ENCODE measurements around the gene ZNF138.

Gene ZNF138

GRCh38 chr7:64876792-64877713 lies 82.8 kb downstream of the ZNF138 start:
- no peak for DNase-seq

DNA sequence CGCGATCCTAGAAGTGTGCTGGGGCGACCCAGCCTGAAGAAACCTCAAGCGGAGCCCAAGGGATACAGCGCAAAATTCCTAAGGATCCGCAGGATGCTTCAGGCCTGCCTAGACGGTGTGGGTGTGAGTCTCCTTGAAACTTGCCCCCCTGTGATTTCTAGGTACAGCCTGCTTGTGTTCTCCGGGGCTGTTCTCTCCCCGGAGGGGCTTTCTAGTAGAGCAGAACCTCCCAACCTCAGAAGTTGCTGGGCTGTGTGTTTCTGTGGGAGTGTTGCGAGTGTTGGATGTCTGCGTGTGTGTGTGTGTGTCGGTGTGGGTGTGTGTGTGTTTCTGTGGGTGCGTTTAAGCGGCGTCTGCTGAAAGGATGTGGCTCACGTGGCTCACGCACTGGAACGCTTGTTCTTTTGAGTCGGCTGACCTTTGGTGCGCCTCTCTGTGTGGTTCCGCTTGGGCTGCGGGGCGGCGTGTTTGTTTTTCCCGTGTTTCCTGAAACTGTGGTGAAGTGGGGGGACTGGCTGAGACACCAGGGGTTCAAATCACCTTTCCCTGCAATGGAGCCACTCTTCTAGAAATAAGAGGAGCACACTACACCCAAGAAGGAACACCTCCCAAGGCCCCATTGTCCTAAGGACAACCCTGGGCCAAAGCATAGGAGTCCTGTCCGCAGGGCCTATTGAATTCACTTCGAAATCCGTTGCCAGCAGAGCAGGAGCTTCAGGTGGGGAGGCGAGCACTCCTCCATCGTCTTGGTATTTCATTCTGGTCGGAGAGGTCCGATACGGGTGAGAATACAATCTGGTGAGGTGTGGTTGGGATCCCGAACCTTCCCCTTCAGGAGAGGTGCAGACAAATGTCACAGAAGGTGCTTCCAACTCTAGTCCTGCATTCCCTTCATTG lies 83.7 kb downstream of the ZNF138 start:
- no peak for DNase-seq

DNA sequence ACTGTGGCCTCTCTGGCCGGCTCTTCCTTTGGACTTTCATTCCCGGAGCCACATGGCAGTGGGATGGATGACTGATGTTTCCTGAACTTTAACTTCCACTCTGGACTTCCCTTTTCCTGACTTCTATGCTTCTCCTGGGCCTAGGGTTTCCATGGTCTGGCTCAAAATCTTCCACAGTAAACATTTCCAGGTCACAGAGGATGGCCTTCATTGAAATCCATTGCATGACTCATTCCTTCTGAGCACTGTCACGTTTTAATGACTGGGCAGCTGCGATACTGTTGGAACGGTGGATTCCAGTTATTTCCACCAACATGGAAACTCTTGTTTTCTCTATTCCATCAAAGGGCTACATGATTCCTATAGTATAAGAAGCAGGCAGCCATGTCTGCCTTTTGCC lies 84.5 kb downstream of the ZNF138 start:
- no peak for DNase-seq

GRCh38 chr7:64879086-64879730 lies 85.0 kb downstream of the ZNF138 start:
- no peak for DNase-seq

DNA sequence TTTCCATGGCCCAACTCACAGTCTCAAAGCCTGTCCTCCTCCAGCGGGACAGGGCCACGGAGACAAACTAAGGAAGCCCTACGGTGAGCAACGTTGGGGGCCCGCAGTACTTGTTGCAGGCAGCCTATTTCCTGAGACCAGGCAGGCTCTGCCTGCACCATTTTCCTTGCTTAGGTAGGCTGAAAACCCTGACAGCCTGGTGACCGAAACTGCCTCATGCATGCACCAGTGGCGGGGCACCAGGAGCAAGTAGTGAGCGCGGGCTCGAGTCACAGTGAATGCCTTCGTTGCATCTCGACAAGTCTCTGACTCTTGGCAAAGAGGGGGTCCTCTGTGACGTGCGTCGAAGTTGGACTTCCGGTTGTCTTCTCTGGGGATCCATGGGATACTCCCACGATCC lies 85.6 kb downstream of the ZNF138 start:
- no peak for DNase-seq

GRCh38 chr7:64880322-64881297 lies 86.4 kb downstream of the ZNF138 start:
- no peak for DNase-seq

DNA sequence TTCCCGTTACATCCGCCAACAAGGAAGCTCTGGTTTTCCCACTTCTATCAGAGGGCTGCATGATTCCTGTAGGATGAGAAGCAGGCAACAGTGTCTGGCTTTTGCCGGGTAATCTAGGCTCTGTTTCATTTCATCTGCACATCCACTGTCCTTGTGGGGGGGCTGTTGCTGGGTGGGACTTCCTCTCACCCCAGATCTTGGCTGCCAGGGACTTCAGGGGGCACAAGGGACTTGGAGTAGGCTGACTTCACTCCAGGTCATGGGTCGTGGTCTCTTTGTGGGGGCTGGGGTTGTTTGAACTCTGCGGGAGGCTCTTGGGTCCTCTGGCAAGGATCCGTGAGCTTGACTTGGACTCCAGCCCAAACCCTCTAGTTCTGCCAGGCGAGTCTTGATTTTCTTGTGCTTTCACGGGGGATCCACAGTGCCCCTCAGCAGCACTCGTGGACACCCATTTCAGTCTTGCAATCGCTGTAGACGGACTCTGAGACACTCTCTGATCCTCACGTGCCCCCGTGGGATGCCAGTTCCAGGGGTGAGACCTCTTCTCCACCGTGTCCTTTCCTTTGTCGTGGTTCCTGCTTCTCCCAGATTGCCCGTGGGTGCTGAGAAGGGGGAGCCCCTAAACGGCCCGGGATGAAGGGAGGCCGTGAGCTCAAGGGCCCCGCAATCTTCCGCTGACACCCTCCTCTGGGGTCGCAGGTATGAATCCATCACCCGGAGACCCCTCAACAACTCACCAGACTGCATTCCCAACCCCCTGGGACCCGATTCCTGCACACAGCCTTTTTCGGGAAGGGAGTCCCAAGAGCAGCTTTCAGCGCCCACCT lies 87.4 kb downstream of the ZNF138 start:
- no peak for DNase-seq

DNA sequence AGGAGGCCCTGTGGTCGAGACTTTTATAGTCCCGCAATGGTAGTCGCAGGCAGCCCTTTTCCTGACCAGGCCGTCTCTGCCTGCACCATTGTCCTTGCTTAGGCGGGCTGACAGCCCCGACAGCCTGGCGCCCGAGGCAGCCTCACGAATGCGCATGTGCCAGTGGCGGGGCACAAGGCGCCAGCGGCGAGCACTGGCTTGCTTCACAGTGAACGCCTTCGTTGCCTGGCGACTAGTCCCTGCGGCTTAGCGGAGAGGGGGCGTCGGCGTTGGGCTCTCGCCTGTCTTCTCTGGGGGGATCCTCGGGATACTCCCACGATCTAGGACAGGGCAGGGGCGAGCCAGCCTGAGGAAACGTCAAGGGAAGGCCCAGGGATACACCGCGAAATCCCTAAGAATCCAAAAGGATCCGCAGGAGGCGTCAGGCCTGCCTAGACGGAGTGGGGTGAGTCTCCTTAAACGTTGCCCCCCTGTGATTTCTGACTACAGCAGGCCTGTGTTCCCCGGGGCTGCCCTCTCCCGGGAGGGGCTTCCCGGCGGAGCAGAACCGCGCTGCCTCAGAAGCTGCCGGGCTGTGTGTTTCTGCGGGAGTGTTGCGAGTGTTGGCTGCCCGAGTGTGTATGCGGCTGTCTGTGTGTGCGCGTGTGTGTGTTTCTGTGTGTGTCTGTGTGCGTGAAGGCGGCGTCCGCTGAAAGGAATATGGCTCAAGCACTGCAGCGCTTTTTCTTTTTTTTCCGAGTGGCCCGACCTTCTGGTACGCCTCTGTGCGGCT lies 88.3 kb downstream of the ZNF138 start:
- no peak for DNase-seq

Measured in cortex of kidney (tissue), 1 donor.